ENCODE measurements around the gene CAMTA2. TPM values are rescaled to one million over a fixed set of nuclear protein-coding genes. Genes with fewer than 3 reads are reported as not detected.

Gene CAMTA2
- total RNA-seq, 2 experiments from 2014 or later = 9.7 to 44.3 TPM

DNA sequence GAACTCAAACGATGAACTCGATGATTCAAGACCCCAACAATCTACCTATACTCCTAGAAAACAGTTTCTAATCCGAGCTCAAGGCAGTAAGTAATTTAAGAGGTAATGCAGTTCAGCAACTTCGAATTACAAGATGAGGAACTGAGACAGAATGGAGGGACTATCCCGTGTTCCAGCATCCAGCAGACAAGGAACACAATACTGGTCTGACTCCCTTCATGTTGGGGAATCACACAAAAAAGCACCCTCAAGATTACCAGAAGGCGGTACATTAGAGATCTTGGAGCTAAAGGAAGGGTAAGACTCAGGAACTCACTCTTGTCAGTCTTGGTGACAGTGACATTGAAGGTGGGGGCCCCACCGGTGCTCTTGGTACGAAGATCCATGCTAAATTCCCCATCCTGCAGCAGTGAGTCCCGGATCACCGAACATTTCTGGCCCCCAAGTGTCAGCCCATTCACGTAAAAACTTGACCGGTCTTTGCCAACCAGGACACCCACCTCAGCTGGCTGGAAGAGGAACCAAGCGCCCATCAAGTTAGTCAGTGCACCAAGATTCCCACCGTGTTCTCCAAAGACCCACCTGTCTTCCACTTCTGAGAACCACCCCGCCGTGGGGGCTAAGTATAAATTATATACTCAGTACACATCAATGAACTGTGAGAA is 41.0 kb downstream of the CAMTA2 start:
- intact Hi-C loops (cut with micrococcal nuclease; ENCODE audit: unreplicated experiment) = loop anchor here (10.0 kb wide), 1 partner anchor 248 kb away; the partner anchor contains the start of gene ZNF594
- peak overlapping the region; percentile 99 for H3K27ac ChIP-seq (ENCODE audit: low read depth, low read length, poor library complexity, severe bottlenecking)
- no peaks in the 10 kb centered on the region for H3K9me2 ChIP-seq (ENCODE audit: insufficient read depth, low read length)
- H2AFZ ChIP-seq (ENCODE audit: low read length) = no peak overlapping the region
- H3K4me1 ChIP-seq (ENCODE audit: insufficient read depth, low read length, poor library complexity, severe bottlenecking) = peaks cover 68% of the 10 kb centered on the region
- peak; percentile 23 for DNase-seq (ENCODE audit: low spot score)
- TF ChIP-seq EZH2phosphoT487 (IDR thresholded peaks at IDR 0.05; ENCODE audit: borderline replicate concordance, low read depth, low read length) = no peak
- TF ChIP-seq, protein P1, sequence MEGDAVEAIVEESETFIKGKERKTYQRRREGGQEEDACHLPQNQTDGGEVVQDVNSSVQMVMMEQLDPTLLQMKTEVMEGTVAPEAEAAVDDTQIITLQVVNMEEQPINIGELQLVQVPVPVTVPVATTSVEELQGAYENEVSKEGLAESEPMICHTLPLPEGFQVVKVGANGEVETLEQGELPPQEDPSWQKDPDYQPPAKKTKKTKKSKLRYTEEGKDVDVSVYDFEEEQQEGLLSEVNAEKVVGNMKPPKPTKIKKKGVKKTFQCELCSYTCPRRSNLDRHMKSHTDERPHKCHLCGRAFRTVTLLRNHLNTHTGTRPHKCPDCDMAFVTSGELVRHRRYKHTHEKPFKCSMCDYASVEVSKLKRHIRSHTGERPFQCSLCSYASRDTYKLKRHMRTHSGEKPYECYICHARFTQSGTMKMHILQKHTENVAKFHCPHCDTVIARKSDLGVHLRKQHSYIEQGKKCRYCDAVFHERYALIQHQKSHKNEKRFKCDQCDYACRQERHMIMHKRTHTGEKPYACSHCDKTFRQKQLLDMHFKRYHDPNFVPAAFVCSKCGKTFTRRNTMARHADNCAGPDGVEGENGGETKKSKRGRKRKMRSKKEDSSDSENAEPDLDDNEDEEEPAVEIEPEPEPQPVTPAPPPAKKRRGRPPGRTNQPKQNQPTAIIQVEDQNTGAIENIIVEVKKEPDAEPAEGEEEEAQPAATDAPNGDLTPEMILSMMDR (conservative IDR thresholded peaks at IDR 0.05; ENCODE audit: low read length) = no peak
- peaks cover 68% of the 10 kb centered on the region for H3K36me3 ChIP-seq (ENCODE audit: insufficient read depth, low read length)
- no peaks in the 10 kb centered on the region for H3K9me3 ChIP-seq (ENCODE audit: low read length)
- peak overlapping the region; percentile 97 for H3K4me2 ChIP-seq (ENCODE audit: low read length)
- peaks cover 64% of the 10 kb centered on the region for H3K79me2 ChIP-seq (ENCODE audit: insufficient read depth, low read depth, low read length)
- peak overlapping the region; percentile 100 for H3K4me3 ChIP-seq (ENCODE audit: low read depth, low read length, poor library complexity, severe bottlenecking)
- peaks cover 19% of the 10 kb centered on the region for H4K20me1 ChIP-seq (ENCODE audit: insufficient read depth, low read length)
- POLR2A ChIA-PET = interaction anchor here (0.7 to 1.5 kb wide), 3 partner anchors 21 to 157 kb away, joined by 3 to 4 read pairs (median 3); partner anchors contain the start of gene SPAG7
- CTCF ChIA-PET (ENCODE audit: unreplicated experiment) = no interaction called here
- BruUV-seq (replicated peaks) = TSS peak; percentile 90

DNA sequence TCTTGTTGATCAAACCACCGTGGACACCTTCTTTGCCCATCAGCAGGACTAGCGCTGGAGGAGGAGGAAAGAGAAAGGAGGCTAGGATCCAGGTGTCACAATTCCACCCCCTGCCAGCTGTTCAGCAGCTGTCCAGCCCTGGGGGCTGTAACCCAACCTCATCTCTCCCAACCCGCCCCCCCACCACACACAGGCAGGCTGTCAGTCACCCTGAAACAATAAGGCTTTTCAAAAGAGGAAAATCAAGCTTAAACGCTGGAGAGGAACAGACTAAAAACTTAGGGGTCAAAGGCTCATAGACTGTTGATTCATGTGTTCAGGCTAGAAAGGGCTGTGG is 41.6 kb downstream of the CAMTA2 start:
- POLR2A ChIA-PET = interaction anchor here (1.5 kb wide), 1 partner anchor 41 kb away, joined by 3 read pairs; no protein-coding TSS in a partner anchor
- peaks cover 66% of the 10 kb centered on the region for H3K4me1 ChIP-seq (ENCODE audit: insufficient read depth, low read length, poor library complexity, severe bottlenecking)
- H3K4me3 ChIP-seq (ENCODE audit: low read depth, low read length, poor library complexity, severe bottlenecking) = peak overlapping the region; percentile 100
- intact Hi-C loops (cut with micrococcal nuclease; ENCODE audit: unreplicated experiment) = loop anchor here (10.0 kb wide), 1 partner anchor 249 kb away; the partner anchor contains the start of gene ZNF594
- peak overlapping the region; percentile 97 for H3K4me2 ChIP-seq (ENCODE audit: low read length)
- CTCF ChIA-PET (ENCODE audit: unreplicated experiment) = no interaction called here
- no peak overlapping the region for H2AFZ ChIP-seq (ENCODE audit: low read length)
- no peaks in the 10 kb centered on the region for H3K9me3 ChIP-seq (ENCODE audit: low read length)
- peaks cover 19% of the 10 kb centered on the region for H4K20me1 ChIP-seq (ENCODE audit: insufficient read depth, low read length)
- H3K79me2 ChIP-seq (ENCODE audit: insufficient read depth, low read depth, low read length) = peaks cover 69% of the 10 kb centered on the region
- peak overlapping the region; percentile 99 for H3K27ac ChIP-seq (ENCODE audit: low read depth, low read length, poor library complexity, severe bottlenecking)
- peaks cover 73% of the 10 kb centered on the region for H3K36me3 ChIP-seq (ENCODE audit: insufficient read depth, low read length)
- H3K9me2 ChIP-seq (ENCODE audit: insufficient read depth, low read length) = no peaks in the 10 kb centered on the region
- TF ChIP-seq EZH2phosphoT487 (IDR thresholded peaks at IDR 0.05; ENCODE audit: borderline replicate concordance, low read depth, low read length) = no peak
- TF ChIP-seq, protein P1 (conservative IDR thresholded peaks at IDR 0.05; ENCODE audit: low read length) = no peak
- DNase-seq (ENCODE audit: low spot score) = no peak
- no TSS peak for BruUV-seq (replicated peaks)
